SK-N-SH treated with all-trans-retinoic acid at 6 μM for 48 hours (cell line): ENCODE data around the gene PTPRT.

Source experiments
- ATAC-seq: fragments of 200-7000 bp; cut with Tn5 transposase; 3 replicates; pipeline ENCODE4 v1.9.1; 2020; ENCODE audit warnings: mild to moderate bottlenecking, moderate library complexity
- ARNTL ChIP-seq: fragments of 450-650 bp; formaldehyde crosslinking; IDR thresholded peaks from 2 replicates; pipeline ENCODE4 v1.5.0; 2020; ENCODE audit warnings: low read depth, mild to moderate bottlenecking, moderate library complexity, borderline replicate concordance
- BACH2 ChIP-seq: fragments of 250-450 bp; sonication (Bioruptor Pico); IDR thresholded peaks from 2 replicates; pipeline ENCODE4 v1.9.0; 2021; ENCODE audit warnings: mild to moderate bottlenecking, borderline replicate concordance
- CREB5 ChIP-seq: fragments of 250-450 bp; sonication (Bioruptor Pico); IDR thresholded peaks from 2 replicates; pipeline ENCODE4 v1.5.1; 2020; ENCODE audit warnings: low read depth, mild to moderate bottlenecking, moderate library complexity
- CSDC2 ChIP-seq: fragments of 250-450 bp; sonication (Bioruptor Pico); IDR thresholded peaks from 2 replicates; pipeline ENCODE4 v1.5.0; 2020; ENCODE audit warnings: mild to moderate bottlenecking, moderate library complexity
- CSRNP3 ChIP-seq: fragments of 250-450 bp; sonication (Bioruptor Pico); IDR thresholded peaks from 2 replicates; pipeline ENCODE4 v1.5.1; 2021; ENCODE audit warnings: mild to moderate bottlenecking, moderate library complexity
- ESRRG ChIP-seq: fragments of 250-450 bp; sonication (Bioruptor Pico); IDR thresholded peaks from 2 replicates; pipeline ENCODE4 v1.6.1; 2021; ENCODE audit warnings: mild to moderate bottlenecking
- GLIS3 ChIP-seq: fragments of 250-450 bp; sonication (Bioruptor Pico); IDR thresholded peaks from 2 replicates; pipeline ENCODE4 v1.5.0; 2020; ENCODE audit warnings: mild to moderate bottlenecking, moderate library complexity
- ISL1 ChIP-seq: fragments of 250-450 bp; sonication (Bioruptor Pico); IDR thresholded peaks from 2 replicates; pipeline ENCODE4 v2.1.2; 2022; ENCODE audit warnings: mild to moderate bottlenecking, moderate library complexity
- OSR1 ChIP-seq: fragments of 250-450 bp; sonication (Bioruptor Pico); IDR thresholded peaks from 2 replicates; pipeline ENCODE4 v1.8.0; 2022; ENCODE audit warnings: moderate library complexity, mild to moderate bottlenecking, inconsistent platforms
- PATZ1 ChIP-seq: fragments of 250-450 bp; sonication (Bioruptor Pico); IDR thresholded peaks from 2 replicates; pipeline ENCODE4 v1.8.0; 2020; ENCODE audit warnings: mild to moderate bottlenecking, moderate library complexity, borderline replicate concordance
- POU6F1 ChIP-seq: fragments of 250-450 bp; sonication (Bioruptor Pico); IDR thresholded peaks from 2 replicates; pipeline ENCODE4 v1.8.0; 2021; ENCODE audit warnings: low read depth, mild to moderate bottlenecking, moderate library complexity, borderline replicate concordance
- PPARA ChIP-seq: fragments of 250-450 bp; sonication (Bioruptor Pico); IDR thresholded peaks from 2 replicates; pipeline ENCODE4 v1.5.0; 2020; ENCODE audit warnings: mild to moderate bottlenecking, borderline replicate concordance
- SNAI2 ChIP-seq: fragments of 250-450 bp; sonication (Bioruptor Pico); IDR thresholded peaks from 2 replicates; pipeline ENCODE4 v1.5.0; 2020; ENCODE audit warnings: mild to moderate bottlenecking, moderate library complexity
- TOX ChIP-seq: fragments of 250-450 bp; sonication (Bioruptor Pico); IDR thresholded peaks from 2 replicates; pipeline ENCODE4 v1.8.0; 2021; ENCODE audit warnings: mild to moderate bottlenecking, moderate library complexity, borderline replicate concordance
- TSHZ2 ChIP-seq: fragments of 250-450 bp; sonication (Bioruptor Pico); IDR thresholded peaks from 2 replicates; pipeline ENCODE4 v1.5.0; 2020; ENCODE audit warnings: mild to moderate bottlenecking, moderate library complexity
- ZC3H10 ChIP-seq: fragments of 250-450 bp; sonication (Bioruptor Pico); IDR thresholded peaks from 2 replicates; pipeline ENCODE4 v1.5.1; 2021; ENCODE audit warnings: mild to moderate bottlenecking, moderate library complexity
- ZFP3 ChIP-seq: fragments of 250-450 bp; sonication (Bioruptor Pico); IDR thresholded peaks from 2 replicates; pipeline ENCODE4 v1.5.0; 2020; ENCODE audit warnings: mild to moderate bottlenecking, moderate library complexity
- ZFP30 ChIP-seq: fragments of 450-650 bp; formaldehyde crosslinking; IDR thresholded peaks from 2 replicates; pipeline ENCODE4 v1.5.0; 2022; ENCODE audit warnings: mild to moderate bottlenecking, moderate library complexity
- ZNF8 ChIP-seq: fragments of 450-650 bp; formaldehyde crosslinking; IDR thresholded peaks from 2 replicates; pipeline ENCODE4 v1.5.0; 2020; ENCODE audit warnings: mild to moderate bottlenecking, moderate library complexity

Gene PTPRT

GRCh38 chr20:43171930-43172329, 17.8 kb downstream of the PTPRT start:
- TF ChIP-seq PATZ1 (CRISPR knock-in tag) (no peak), GLIS3 (CRISPR knock-in tag) (no peak), ISL1 (CRISPR knock-in tag) (no peak)
- ATAC-seq, result no peak

- no peak for ATAC-seq
- TF ChIP-seq CREB5 (CRISPR knock-in tag), result no peak
- no peak for TF ChIP-seq TOX
- no peak for TF ChIP-seq PPARA (CRISPR knock-in tag)
- TF ChIP-seq ZFP30 (CRISPR knock-in tag), result no peak
- no peak for TF ChIP-seq PATZ1 (CRISPR knock-in tag)
- TF ChIP-seq GLIS3 (CRISPR knock-in tag), result no peak
- TF ChIP-seq ZFP3 (CRISPR knock-in tag), result no peak
- no peak for TF ChIP-seq CSDC2 (CRISPR knock-in tag)
- no peak for TF ChIP-seq SNAI2 (CRISPR knock-in tag)
- TF ChIP-seq ZNF8 (CRISPR knock-in tag), result no peak
- TF ChIP-seq BACH2 (CRISPR knock-in tag), result no peak
- no peak for TF ChIP-seq ISL1 (CRISPR knock-in tag)
- no peak for TF ChIP-seq ZC3H10
- TF ChIP-seq POU6F1 (CRISPR knock-in tag), result no peak
- no peak for TF ChIP-seq ARNTL
- no peak for TF ChIP-seq OSR1
- TF ChIP-seq ESRRG (CRISPR knock-in tag), result no peak
- TF ChIP-seq TSHZ2 (CRISPR knock-in tag), result no peak
Measured at GRCh38 chr20:43170771-43171170, 18.9 kb downstream of the PTPRT start.

GRCh38 chr20:43167615-43168014, 22.1 kb downstream of the PTPRT start:
- ATAC-seq, result no peak
- TF ChIP-seq ZNF8 (CRISPR knock-in tag), result no peak
- no peak for TF ChIP-seq BACH2 (CRISPR knock-in tag)
- TF ChIP-seq PATZ1 (CRISPR knock-in tag), result no peak
- TF ChIP-seq ISL1 (CRISPR knock-in tag), result no peak
- no peak for TF ChIP-seq ZFP30 (CRISPR knock-in tag)
- TF ChIP-seq GLIS3 (CRISPR knock-in tag), result no peak
- no peak for TF ChIP-seq CSRNP3 (CRISPR knock-in tag)
